SU-DHL-6 (cell line): ENCODE data around the gene ZNF75A.

Source experiments
- H2AFZ ChIP-seq: fragments of 200-600 bp; sonication (generic); 2 replicates; pipeline ENCODE4 v1.6.1; 2014; ENCODE audit warnings: low read depth, mild to moderate bottlenecking, moderate library complexity, mixed read lengths, antibody characterized with exemption, low read length; ENCODE audit not compliant: severe bottlenecking
- H3F3A ChIP-seq: fragments of 200-600 bp; shearing (Covaris generic); 2 replicates; pipeline ENCODE4 v1.6.0; 2016; ENCODE audit warnings: antibody characterized with exemption, mild to moderate bottlenecking; ENCODE audit not compliant: insufficient read depth
- H3K27ac ChIP-seq: fragments of 200-600 bp; sonication (generic); 2 replicates; pipeline ENCODE4 v1.5.1; 2016; ENCODE audit warnings: low read depth, mild to moderate bottlenecking, low read length, moderate library complexity, mixed read lengths
- H3K27me3 ChIP-seq: fragments of 200-600 bp; sonication (generic), shearing (Covaris generic); 2 replicates; pipeline ENCODE4 v1.6.0; 2014; ENCODE audit warnings: mild to moderate bottlenecking, low read length
- H3K36me3 ChIP-seq: fragments of 200-600 bp; sonication (generic); 2 replicates; pipeline ENCODE4 v1.6.1; 2014; ENCODE audit warnings: mild to moderate bottlenecking, low read length, mixed read lengths
- H3K4me2 ChIP-seq: fragments of 300-600, 200-600 bp; shearing (Covaris generic), sonication (generic); 2 replicates; pipeline ENCODE4 v1.6.0; 2014; ENCODE audit warnings: low read length, low read depth, mild to moderate bottlenecking; ENCODE audit not compliant: poor library complexity, severe bottlenecking
- H3K4me3 ChIP-seq: fragments of 200-600 bp; sonication (generic); 2 replicates; pipeline ENCODE4 v1.5.1; 2014; ENCODE audit warnings: antibody characterized with exemption, low read length, mild to moderate bottlenecking, mixed read lengths; ENCODE audit not compliant: insufficient read depth, poor library complexity, severe bottlenecking
- H3K79me2 ChIP-seq: fragments of 200-600 bp; sonication (generic); 2 replicates; pipeline ENCODE4 v1.6.1; 2014; ENCODE audit warnings: mild to moderate bottlenecking, low read length, moderate library complexity; ENCODE audit not compliant: insufficient read depth
- H3K9ac ChIP-seq: fragments of 200-600 bp; sonication (generic); 2 replicates; pipeline ENCODE4 v1.7.0; 2014; ENCODE audit warnings: mild to moderate bottlenecking, low read length
- H3K9me2 ChIP-seq: fragments of 200-600 bp; sonication (generic); replicated peaks from 2 replicates; pipeline ENCODE4 v1.6.1; 2014; ENCODE audit warnings: low read length; ENCODE audit not compliant: insufficient read depth
- H3K9me3 ChIP-seq: fragments of 200-600 bp; sonication (generic); 2 replicates; pipeline ENCODE4 v1.6.1; 2014; ENCODE audit warnings: low read length, mixed read lengths; ENCODE audit not compliant: insufficient read depth
- H4K20me1 ChIP-seq: fragments of 200-600 bp; sonication (generic); 2 replicates; pipeline ENCODE4 v1.6.1; 2014; ENCODE audit warnings: low read depth, mild to moderate bottlenecking, antibody characterized with exemption, low read length, moderate library complexity, mixed read lengths
- EZH2phosphoT487 ChIP-seq: fragments of 200-600 bp; sonication (generic), shearing (Covaris generic); conservative IDR thresholded peaks from 2 replicates; pipeline ENCODE4 v1.6.1; 2018; ENCODE audit warnings: mild to moderate bottlenecking, antibody characterized with exemption, low read length, moderate library complexity, mixed read lengths
- TF ChIP-seq, protein P1 (sequence below): fragments of 200-600 bp; sonication (generic); IDR thresholded peaks from one replicate; pipeline ENCODE4 v1.5.1; 2017; ENCODE audit warnings: antibody characterized with exemption, mild to moderate bottlenecking, low read length, moderate library complexity; ENCODE audit not compliant: insufficient read depth, poor library complexity, severe bottlenecking

ZNF75A gene

DNA sequence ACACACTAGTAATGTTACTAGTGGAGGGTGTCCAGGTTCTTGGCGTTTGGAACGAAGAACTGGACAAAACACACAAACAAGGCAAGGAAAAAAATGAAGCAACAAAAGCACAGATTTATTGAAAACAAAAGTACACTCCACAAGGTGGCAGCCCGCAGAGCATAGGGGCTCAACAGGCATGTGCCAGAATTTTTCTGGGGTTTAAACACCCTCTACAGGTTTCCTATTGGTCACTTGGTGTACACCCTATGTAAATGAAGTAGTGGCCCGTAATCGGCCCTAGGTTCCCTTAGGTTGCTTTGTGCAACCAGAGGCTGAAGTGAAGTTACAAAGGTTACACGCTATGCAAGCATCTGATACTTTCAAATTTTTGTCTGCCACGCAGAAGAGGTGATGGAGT is 58.5 kb downstream of the ZNF75A start:
- Histone ChIP-seq H3F3A (no peaks in the 10 kb centered on the region), H2AFZ (no peak overlapping the region), H3K27me3 (no peaks in the 10 kb centered on the region), H4K20me1 (no peaks in the 10 kb centered on the region), H3K79me2 (no peaks in the 10 kb centered on the region), H3K9ac (no peak overlapping the region), H3K27ac (no peak overlapping the region), H3K36me3 (no peaks in the 10 kb centered on the region), H3K4me3 (no peak overlapping the region), H3K9me2 (no peaks in the 10 kb centered on the region), H3K9me3 (no peaks in the 10 kb centered on the region), H3K4me2 (no peak overlapping the region)
- TF ChIP-seq, protein P1, sequence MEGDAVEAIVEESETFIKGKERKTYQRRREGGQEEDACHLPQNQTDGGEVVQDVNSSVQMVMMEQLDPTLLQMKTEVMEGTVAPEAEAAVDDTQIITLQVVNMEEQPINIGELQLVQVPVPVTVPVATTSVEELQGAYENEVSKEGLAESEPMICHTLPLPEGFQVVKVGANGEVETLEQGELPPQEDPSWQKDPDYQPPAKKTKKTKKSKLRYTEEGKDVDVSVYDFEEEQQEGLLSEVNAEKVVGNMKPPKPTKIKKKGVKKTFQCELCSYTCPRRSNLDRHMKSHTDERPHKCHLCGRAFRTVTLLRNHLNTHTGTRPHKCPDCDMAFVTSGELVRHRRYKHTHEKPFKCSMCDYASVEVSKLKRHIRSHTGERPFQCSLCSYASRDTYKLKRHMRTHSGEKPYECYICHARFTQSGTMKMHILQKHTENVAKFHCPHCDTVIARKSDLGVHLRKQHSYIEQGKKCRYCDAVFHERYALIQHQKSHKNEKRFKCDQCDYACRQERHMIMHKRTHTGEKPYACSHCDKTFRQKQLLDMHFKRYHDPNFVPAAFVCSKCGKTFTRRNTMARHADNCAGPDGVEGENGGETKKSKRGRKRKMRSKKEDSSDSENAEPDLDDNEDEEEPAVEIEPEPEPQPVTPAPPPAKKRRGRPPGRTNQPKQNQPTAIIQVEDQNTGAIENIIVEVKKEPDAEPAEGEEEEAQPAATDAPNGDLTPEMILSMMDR: no peak
- TF ChIP-seq EZH2phosphoT487: no peak

DNA sequence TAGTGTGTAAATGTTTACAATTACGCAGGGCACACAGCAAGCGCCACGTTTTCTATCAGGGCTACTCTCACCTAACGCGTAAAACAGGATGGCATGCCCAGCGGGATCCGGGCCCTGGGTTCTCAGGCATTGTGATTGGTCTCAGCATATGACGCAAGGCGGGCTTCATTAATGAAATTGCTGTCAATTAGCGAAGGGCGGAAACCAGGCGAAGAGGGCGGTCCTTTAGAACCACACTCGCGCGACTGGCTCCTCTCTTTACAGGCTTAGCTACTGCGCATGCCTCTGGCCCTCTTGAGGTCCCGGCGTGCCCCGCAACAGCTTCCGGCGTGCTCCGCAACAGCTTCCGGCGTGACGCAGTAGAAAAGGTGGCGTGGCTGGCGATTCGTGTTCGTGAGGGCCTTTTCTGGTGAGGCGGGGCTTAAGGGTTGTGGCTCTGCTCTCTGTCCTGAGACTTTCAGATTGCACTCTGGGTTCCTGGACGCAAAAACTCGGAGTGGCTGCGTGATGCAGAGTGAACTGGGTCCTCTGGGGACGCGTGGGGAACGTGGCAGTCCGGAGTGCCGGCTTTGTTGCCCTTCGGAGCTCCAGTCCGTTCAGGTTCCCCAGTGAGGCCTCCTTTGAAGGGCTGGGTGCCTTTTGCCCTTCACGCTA is 59.6 kb downstream of the ZNF75A start:
- Histone ChIP-seq H3K9me3 (no peaks in the 10 kb centered on the region), H3K36me3 (no peaks in the 10 kb centered on the region), H3K27ac (no peak overlapping the region), H3K79me2 (no peaks in the 10 kb centered on the region), H3K4me3 (no peak overlapping the region), H3F3A (no peaks in the 10 kb centered on the region), H3K4me2 (no peak overlapping the region), H2AFZ (no peak overlapping the region), H3K9me2 (no peaks in the 10 kb centered on the region), H4K20me1 (no peaks in the 10 kb centered on the region), H3K27me3 (no peaks in the 10 kb centered on the region), H3K9ac (no peak overlapping the region)
- TF ChIP-seq EZH2phosphoT487: no peak
- TF ChIP-seq, protein P1: no peak
